ENCODE measurements around the gene HMGB4.

HMGB4 gene

GRCh38 chr1:33849211-33849610 is 14.7 kb upstream of the HMGB4 start:
- no peak for ATAC-seq

GRCh38 chr1:33850481-33850880 is 13.4 kb upstream of the HMGB4 start:
- ATAC-seq: no peak

- no peak for ATAC-seq
These were observed 11.2 kb upstream of the HMGB4 start for GRCh38 chr1:33852711-33853110.

GRCh38 chr1:33853431-33853830 is 10.4 kb upstream of the HMGB4 start:
- no peak for ATAC-seq

GRCh38 chr1:33854091-33854490 is 9.8 kb upstream of the HMGB4 start:
- ATAC-seq: no peak

- ATAC-seq: no peak
These were observed 3.2 kb upstream of the HMGB4 start for GRCh38 chr1:33860671-33861070.

- no peak for ATAC-seq
These were observed 846 bp downstream of the HMGB4 start for GRCh38 chr1:33864460-33865389.

- no peak for ATAC-seq
These were observed 2.4 kb downstream of the HMGB4 start for GRCh38 chr1:33866281-33866680.

GRCh38 chr1:33867684-33868083 is 3.8 kb downstream of the HMGB4 start:
- no peak for ATAC-seq

GRCh38 chr1:33872275-33872674 is 8.4 kb downstream of the HMGB4 start:
- no peak for ATAC-seq

GRCh38 chr1:33872683-33873082 is 8.8 kb downstream of the HMGB4 start:
- no peak for ATAC-seq

- no peak for ATAC-seq
These were observed 10.8 kb downstream of the HMGB4 start for GRCh38 chr1:33874636-33875035.

- no peak for ATAC-seq
These were observed 12.0 kb downstream of the HMGB4 start for GRCh38 chr1:33875862-33876261.

GRCh38 chr1:33876970-33877650 is 13.2 kb downstream of the HMGB4 start:
- no peak for ATAC-seq

- no peak for ATAC-seq
These were observed 14.5 kb downstream of the HMGB4 start for GRCh38 chr1:33878392-33878791.

- ATAC-seq: no peak
These were observed 16.4 kb downstream of the HMGB4 start for GRCh38 chr1:33880305-33880704.

GRCh38 chr1:33886496-33886895 is 22.6 kb downstream of the HMGB4 start:
- no peak for ATAC-seq

- no peak for ATAC-seq
These were observed 29.4 kb downstream of the HMGB4 start for GRCh38 chr1:33893147-33893830.

- ATAC-seq: no peak
These were observed 31.5 kb downstream of the HMGB4 start for GRCh38 chr1:33895396-33895795.

GRCh38 chr1:33895976-33896375 is 32.1 kb downstream of the HMGB4 start:
- ATAC-seq: no peak

GRCh38 chr1:33897092-33897725 is 33.3 kb downstream of the HMGB4 start:
- no peak for ATAC-seq

GRCh38 chr1:33898406-33898805 is 34.5 kb downstream of the HMGB4 start:
- no peak for ATAC-seq

GRCh38 chr1:33898881-33899280 is 35.0 kb downstream of the HMGB4 start:
- ATAC-seq: no peak

All from activated CD4-positive, CD25-positive, alpha-beta regulatory T cell treated with anti-CD3 and anti-CD28 coated beads, Interleukin-2, amount 50 U/mL, for 24 hours (primary cell).